ENCODE results near the gene NIT1. TPM values are rescaled to one million over a fixed set of nuclear protein-coding genes. Genes with fewer than 3 reads are reported as not detected.

Gene NIT1
- total RNA-seq, 1 experiment from 2014 or later = 52.9 TPM

DNA sequence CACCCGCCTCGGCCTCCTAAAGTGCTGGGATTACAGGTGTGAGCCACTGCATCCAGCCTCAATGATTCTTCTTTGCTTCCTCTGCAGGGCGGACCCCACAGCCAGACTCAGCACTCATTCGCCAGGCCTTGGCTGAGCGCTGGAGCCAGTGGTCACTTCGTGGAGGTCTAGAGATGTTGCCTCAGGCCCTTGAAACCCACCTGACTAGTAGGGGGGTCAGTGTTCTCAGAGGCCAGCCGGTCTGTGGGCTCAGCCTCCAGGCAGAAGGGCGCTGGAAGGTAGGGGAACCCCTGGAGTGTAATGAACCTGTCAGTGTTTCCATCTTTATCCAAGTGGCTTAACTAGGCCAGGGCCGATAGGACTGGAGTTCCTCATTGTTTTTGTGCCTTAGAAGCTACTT, 51.0 kb downstream of the NIT1 start:
- DNase-seq = no peak
- Mint-ChIP-seq H3K36me3 (ENCODE audit: insufficient read depth, unreplicated experiment) (peaks cover 72% of the 10 kb centered on the region), H3K4me1 (ENCODE audit: low read depth, unreplicated experiment) (no peaks in the 10 kb centered on the region), H3K4me3 (ENCODE audit: low read depth, unreplicated experiment) (no peak overlapping the region), H3K9me3 (ENCODE audit: low read depth, unreplicated experiment) (no peaks in the 10 kb centered on the region), H3K27ac (ENCODE audit: unreplicated experiment) (no peak overlapping the region), H3K27me3 (ENCODE audit: unreplicated experiment) (no peaks in the 10 kb centered on the region)
- CTCF ChIA-PET = interaction anchor here (0.7 kb wide), 1 partner anchor 145 kb away, joined by 3 read pairs; the partner anchor contains the start of gene SDHC
- TF ChIP-seq, protein P1, sequence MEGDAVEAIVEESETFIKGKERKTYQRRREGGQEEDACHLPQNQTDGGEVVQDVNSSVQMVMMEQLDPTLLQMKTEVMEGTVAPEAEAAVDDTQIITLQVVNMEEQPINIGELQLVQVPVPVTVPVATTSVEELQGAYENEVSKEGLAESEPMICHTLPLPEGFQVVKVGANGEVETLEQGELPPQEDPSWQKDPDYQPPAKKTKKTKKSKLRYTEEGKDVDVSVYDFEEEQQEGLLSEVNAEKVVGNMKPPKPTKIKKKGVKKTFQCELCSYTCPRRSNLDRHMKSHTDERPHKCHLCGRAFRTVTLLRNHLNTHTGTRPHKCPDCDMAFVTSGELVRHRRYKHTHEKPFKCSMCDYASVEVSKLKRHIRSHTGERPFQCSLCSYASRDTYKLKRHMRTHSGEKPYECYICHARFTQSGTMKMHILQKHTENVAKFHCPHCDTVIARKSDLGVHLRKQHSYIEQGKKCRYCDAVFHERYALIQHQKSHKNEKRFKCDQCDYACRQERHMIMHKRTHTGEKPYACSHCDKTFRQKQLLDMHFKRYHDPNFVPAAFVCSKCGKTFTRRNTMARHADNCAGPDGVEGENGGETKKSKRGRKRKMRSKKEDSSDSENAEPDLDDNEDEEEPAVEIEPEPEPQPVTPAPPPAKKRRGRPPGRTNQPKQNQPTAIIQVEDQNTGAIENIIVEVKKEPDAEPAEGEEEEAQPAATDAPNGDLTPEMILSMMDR (IDR thresholded peaks at IDR 0.05; ENCODE audit: unreplicated experiment) = no peak
- no TSS peak for BruUV-seq (replicated peaks)
- intact Hi-C loops (cut with micrococcal nuclease; ENCODE audit: unreplicated experiment) = no loop called here

Other genes starting within 250 kb of the NIT1 start
- gene ITLN1, start 232.9 kb upstream of the NIT1 start, total RNA-seq (2022) = 0.54 TPM in 1 of 2 replicates, not detected in the other
- not detected in 2 replicates for gene ITLN2, start 163.3 kb upstream of the NIT1 start, total RNA-seq (2022)
- gene F11R, start 97.0 kb upstream of the NIT1 start, total RNA-seq (2022) = 157 and 173 TPM in 2 replicates
- gene TSTD1, start 79.1 kb upstream of the NIT1 start, total RNA-seq (2022) = 67.6 and 74.1 TPM in 2 replicates
- gene USF1, start 72.1 kb upstream of the NIT1 start, total RNA-seq (2022) = 72.1 and 75.4 TPM in 2 replicates
- 1.7 and 2.9 TPM in 2 replicates for gene ARHGAP30, start 48.2 kb upstream of the NIT1 start, total RNA-seq (2022)
- gene NECTIN4, start 28.5 kb upstream of the NIT1 start, total RNA-seq (2022) = 24.9 and 42.4 TPM in 2 replicates
- 5.3 and 7.0 TPM in 2 replicates for gene KLHDC9, start 19.7 kb upstream of the NIT1 start, total RNA-seq (2022)
- gene PFDN2, start 68 bp upstream of the NIT1 start, total RNA-seq (2022) = 121 and 129 TPM in 2 replicates
- 40.4 and 45.7 TPM in 2 replicates for gene DEDD, start 14.6 kb downstream of the NIT1 start, total RNA-seq (2022)
- 77.5 and 85.8 TPM in 2 replicates for gene UFC1, start 35.9 kb downstream of the NIT1 start, total RNA-seq (2022)
- 35.8 and 40.9 TPM in 2 replicates for gene USP21, start 41.4 kb downstream of the NIT1 start, total RNA-seq (2022)
- 25.7 and 27.1 TPM in 2 replicates for gene PPOX, start 48.3 kb downstream of the NIT1 start, total RNA-seq (2022)
- 51.9 and 59.2 TPM in 2 replicates for gene B4GALT3, start 59.4 kb downstream of the NIT1 start, total RNA-seq (2022)
- not detected in 2 replicates for gene ADAMTS4, start 80.9 kb downstream of the NIT1 start, total RNA-seq (2022)
- 91.3 and 98.3 TPM in 2 replicates for gene NDUFS2, start 84.3 kb downstream of the NIT1 start, total RNA-seq (2022)
- not detected in 2 replicates for gene FCER1G, start 97.2 kb downstream of the NIT1 start, total RNA-seq (2022)
- not detected in 2 replicates for gene APOA2, start 105.5 kb downstream of the NIT1 start, total RNA-seq (2022)
- gene TOMM40L, start 108.0 kb downstream of the NIT1 start, total RNA-seq (2022) = 14.1 and 15.0 TPM in 2 replicates
- not detected in 2 replicates for gene NR1I3, start 120.1 kb downstream of the NIT1 start, total RNA-seq (2022)
- gene PCP4L1, start 140.6 kb downstream of the NIT1 start, total RNA-seq (2022) = not detected in 2 replicates
- gene MPZ, start 191.9 kb downstream of the NIT1 start, total RNA-seq (2022) = 0.37 and 0.47 TPM in 2 replicates
- gene SDHC, start 196.3 kb downstream of the NIT1 start, total RNA-seq (2022) = 242 and 245 TPM in 2 replicates
- gene CFAP126, start 249.8 kb downstream of the NIT1 start, total RNA-seq (2022) = not detected in 2 replicates

Data from Calu3 (cell line).